Retinal pigment epithelial cell (primary cell): ENCODE results near the gene ARIH2.

Experiments
- DNase-seq: peaks from one replicate; pipeline ENCODE4 v3.0.0-alpha.2; 2010; ENCODE audit warnings: low read depth
- H3K4me3 ChIP-seq: 2 replicates; pipeline ENCODE4 v1.5.1; 2011; ENCODE audit warnings: mild to moderate bottlenecking, low read length, control low read depth, moderate library complexity
- TF ChIP-seq, protein P1 (sequence below): conservative IDR thresholded peaks from 2 replicates; pipeline ENCODE4 v1.5.1; 2011; ENCODE audit warnings: low read depth, low read length, control low read depth, inconsistent platforms

ARIH2 gene

DNA sequence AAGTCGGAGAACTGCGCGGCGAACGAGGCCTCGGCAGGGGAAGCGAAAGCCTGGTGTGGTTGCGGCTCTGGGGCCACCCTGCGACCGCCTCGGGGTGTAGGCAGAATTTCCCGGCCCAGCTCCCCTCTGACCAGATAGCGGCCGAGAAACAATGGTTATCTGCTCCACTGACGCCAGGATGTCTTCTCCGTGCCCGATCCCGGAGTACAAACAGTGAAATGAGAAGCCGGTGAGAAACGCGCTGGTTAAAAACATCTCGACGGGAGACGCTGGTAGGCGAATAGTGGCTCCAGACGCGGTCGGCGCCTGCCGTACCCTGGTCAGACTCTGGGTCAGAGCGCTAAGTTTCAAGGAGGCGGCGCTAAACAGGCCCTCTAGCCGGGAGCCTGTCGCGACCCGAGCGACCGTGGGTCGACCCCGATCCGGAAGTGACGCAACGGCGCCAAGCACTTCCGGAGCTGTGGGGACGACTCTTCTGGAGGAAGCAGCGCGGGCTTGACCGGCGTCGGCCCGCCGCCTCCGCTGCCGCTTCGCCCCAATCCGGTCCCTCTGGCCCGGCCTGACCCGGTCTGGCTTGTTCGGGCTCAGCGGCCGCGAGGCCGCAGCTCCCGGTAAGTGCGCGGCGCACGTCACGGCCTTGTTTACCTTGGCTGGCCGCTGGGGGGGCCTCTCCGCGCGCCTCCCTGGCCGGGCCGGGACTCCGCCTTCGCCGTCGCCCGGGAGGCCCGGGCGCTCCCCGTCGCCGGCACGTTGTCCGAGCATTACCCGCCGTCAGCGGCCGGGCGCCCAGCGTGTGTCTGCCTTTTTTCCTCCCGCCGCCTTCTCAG lies at the start of gene ARIH2:
Gene ARIH2 (plus strand): TSS at position 455 of the 827 bp plus-strand sequence. CDS start 8,717 bp downstream, outside the sequence.
- peak; percentile 83 for DNase-seq
- TF ChIP-seq, protein P1, sequence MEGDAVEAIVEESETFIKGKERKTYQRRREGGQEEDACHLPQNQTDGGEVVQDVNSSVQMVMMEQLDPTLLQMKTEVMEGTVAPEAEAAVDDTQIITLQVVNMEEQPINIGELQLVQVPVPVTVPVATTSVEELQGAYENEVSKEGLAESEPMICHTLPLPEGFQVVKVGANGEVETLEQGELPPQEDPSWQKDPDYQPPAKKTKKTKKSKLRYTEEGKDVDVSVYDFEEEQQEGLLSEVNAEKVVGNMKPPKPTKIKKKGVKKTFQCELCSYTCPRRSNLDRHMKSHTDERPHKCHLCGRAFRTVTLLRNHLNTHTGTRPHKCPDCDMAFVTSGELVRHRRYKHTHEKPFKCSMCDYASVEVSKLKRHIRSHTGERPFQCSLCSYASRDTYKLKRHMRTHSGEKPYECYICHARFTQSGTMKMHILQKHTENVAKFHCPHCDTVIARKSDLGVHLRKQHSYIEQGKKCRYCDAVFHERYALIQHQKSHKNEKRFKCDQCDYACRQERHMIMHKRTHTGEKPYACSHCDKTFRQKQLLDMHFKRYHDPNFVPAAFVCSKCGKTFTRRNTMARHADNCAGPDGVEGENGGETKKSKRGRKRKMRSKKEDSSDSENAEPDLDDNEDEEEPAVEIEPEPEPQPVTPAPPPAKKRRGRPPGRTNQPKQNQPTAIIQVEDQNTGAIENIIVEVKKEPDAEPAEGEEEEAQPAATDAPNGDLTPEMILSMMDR = peak; percentile 13
- H3K4me3 ChIP-seq = peak within 1 kb of the TSS; percentile 80

DNA sequence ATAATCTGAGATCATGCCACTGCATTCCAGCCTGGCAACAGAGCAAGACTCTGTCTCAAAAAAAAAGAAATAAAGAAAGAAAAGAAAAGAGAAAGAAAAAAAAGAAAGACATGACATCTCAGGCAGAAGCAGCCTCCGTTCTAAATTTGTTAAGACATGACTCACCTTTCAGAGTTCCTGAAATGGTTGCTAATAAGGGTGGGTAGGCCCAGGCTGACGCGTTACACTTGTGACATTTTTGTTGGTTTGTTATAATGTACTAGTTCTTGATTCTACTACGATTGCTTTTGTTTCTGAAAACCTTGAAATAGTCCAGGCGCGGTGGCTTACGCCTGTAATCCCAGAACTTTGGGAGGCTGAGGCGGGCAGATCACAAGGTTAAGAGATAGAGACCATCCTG lies 41.0 kb upstream of the ARIH2 start:
- TF ChIP-seq, protein P1 = no peak
- no peak overlapping the region for H3K4me3 ChIP-seq
- DNase-seq = no peak

GRCh38 chr3:48879307-48879993 lies 39.2 kb upstream of the ARIH2 start:
- TF ChIP-seq, protein P1 = no peak
- H3K4me3 ChIP-seq = no peak overlapping the region
- no peak for DNase-seq

- TF ChIP-seq, protein P1 = no peak
- DNase-seq = no peak
- no peak overlapping the region for H3K4me3 ChIP-seq
Measured at GRCh38 chr3:48879994-48880377, 38.7 kb upstream of the ARIH2 start.

- H3K4me3 ChIP-seq = no peak overlapping the region
- DNase-seq = no peak
- TF ChIP-seq, protein P1 = no peak
Measured at GRCh38 chr3:48881006-48881405, 37.6 kb upstream of the ARIH2 start.

DNA sequence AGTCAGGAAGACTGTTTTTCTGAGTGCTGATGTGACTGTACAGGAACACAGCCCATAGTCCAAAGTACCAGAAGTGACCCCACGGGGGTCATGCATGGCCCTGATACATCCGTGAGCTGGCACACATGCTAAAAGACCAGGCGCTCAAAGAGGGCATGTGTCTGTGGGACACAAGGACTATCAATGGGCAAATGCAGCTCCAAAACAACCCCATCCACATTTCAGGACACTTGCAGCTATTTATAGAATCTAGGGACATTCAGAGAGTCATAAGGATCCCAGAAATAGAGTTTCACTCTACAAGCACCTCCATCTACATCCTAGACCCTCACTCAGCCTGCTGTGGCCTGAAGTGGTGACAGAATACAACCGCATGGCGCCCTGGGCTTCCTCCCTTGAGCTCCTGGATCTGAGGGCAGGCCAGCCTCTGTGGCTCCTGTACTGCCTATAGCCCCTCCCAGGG lies 37.0 kb upstream of the ARIH2 start:
- TF ChIP-seq, protein P1 = no peak
- no peak for DNase-seq

More for the DNA sequence above, 37.0 kb upstream of the ARIH2 start:
- H3K4me3 ChIP-seq = no peak overlapping the region
